IgD-negative memory B cell (primary cell): ENCODE data around the gene CDHR2. TPM values are rescaled to one million over a fixed set of nuclear protein-coding genes. Genes with fewer than 3 reads are reported as not detected.
A peak's percentile ranks its signal among the peaks of the same experiment; 100 is the strongest.

Experiments used
- H3K27ac Mint-ChIP-seq, 3 donors: one replicate each; pipeline ENCODE4 v1.8.0; 2020 to 2022; ENCODE audit warnings: mild to moderate bottlenecking in 3 of 3, mixed read lengths in 3 of 3, moderate library complexity in 1 of 3
- H3K27me3 Mint-ChIP-seq: one replicate; pipeline ENCODE4 v1.8.0; 2021; ENCODE audit warnings: mixed read lengths
- H3K36me3 Mint-ChIP-seq: one replicate; pipeline ENCODE4 v1.8.0; 2020; ENCODE audit warnings: mild to moderate bottlenecking, mixed read lengths
- H3K4me1 Mint-ChIP-seq, 3 donors: one replicate each; pipeline ENCODE4 v1.8.0; 2020 to 2022; ENCODE audit warnings: mixed read lengths in 3 of 3, mild to moderate bottlenecking in 1 of 3
- H3K4me3 Mint-ChIP-seq, 4 donors: one replicate each; pipeline ENCODE4 v1.8.0; 2020 to 2022; ENCODE audit warnings: mild to moderate bottlenecking in 4 of 4, mixed read lengths in 4 of 4, moderate library complexity in 3 of 4
- H3K9me3 Mint-ChIP-seq, 3 donors: one replicate each; pipeline ENCODE4 v1.8.0; 2020 to 2021; ENCODE audit warnings: mixed read lengths in 3 of 3, mild to moderate bottlenecking in 1 of 3
- polyA plus RNA-seq: library from polyadenylated mRNA; unstranded; fragments of 300-500 nt; fragmentation: Illumina TruSeq; gene quantifications from one replicate; pipeline ENCODE4 v1.2.3, GENCODE V29; 2021

CDHR2 gene, protein sequence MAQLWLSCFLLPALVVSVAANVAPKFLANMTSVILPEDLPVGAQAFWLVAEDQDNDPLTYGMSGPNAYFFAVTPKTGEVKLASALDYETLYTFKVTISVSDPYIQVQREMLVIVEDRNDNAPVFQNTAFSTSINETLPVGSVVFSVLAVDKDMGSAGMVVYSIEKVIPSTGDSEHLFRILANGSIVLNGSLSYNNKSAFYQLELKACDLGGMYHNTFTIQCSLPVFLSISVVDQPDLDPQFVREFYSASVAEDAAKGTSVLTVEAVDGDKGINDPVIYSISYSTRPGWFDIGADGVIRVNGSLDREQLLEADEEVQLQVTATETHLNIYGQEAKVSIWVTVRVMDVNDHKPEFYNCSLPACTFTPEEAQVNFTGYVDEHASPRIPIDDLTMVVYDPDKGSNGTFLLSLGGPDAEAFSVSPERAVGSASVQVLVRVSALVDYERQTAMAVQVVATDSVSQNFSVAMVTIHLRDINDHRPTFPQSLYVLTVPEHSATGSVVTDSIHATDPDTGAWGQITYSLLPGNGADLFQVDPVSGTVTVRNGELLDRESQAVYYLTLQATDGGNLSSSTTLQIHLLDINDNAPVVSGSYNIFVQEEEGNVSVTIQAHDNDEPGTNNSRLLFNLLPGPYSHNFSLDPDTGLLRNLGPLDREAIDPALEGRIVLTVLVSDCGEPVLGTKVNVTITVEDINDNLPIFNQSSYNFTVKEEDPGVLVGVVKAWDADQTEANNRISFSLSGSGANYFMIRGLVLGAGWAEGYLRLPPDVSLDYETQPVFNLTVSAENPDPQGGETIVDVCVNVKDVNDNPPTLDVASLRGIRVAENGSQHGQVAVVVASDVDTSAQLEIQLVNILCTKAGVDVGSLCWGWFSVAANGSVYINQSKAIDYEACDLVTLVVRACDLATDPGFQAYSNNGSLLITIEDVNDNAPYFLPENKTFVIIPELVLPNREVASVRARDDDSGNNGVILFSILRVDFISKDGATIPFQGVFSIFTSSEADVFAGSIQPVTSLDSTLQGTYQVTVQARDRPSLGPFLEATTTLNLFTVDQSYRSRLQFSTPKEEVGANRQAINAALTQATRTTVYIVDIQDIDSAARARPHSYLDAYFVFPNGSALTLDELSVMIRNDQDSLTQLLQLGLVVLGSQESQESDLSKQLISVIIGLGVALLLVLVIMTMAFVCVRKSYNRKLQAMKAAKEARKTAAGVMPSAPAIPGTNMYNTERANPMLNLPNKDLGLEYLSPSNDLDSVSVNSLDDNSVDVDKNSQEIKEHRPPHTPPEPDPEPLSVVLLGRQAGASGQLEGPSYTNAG (N-terminal part only)
- not detected for polyA plus RNA-seq

DNA sequence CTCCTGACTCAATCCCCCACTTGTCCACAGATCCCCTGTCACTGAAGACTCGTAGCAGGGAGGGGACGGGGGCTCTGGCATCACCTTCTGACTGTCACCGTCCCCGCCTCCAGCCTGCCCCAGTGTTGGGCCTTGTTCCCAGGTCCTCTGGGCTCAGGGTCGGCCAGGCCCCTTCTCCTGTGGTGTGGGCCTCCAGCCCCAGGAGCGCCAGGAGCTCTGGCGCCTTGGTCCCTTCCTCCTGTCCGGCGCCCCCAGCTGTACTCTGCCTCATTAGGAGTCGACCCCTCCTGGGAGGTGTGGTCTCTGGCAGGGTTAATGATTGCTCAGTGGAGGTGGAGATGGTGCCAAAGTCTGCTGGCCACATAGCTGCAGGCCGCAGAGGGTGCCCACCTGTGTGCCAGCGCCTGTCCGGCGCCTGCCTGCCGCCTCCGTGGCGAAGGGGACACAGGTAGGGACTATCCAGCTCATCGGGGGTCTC is at the start of gene CDHR2:
Gene CDHR2, plus strand, starts transcription at position 376 of the 478 bp plus-strand sequence. CDS start 16,011 bp downstream, outside the sequence.
- Mint-ChIP-seq H3K27me3 (peaks cover 2% of the 10 kb centered on the region), H3K27ac (peak within 1 kb of the TSS in 2 of 3 donors; percentile 23 to 39), H3K9me3 (no peaks in the 10 kb centered on the region), H3K36me3 (no peaks in the 10 kb centered on the region), H3K4me1 (peaks cover 6 to 23% (median 18%) of the 10 kb centered on the region in 3 donors), H3K4me3 (peak within 1 kb of the TSS in 1 of 4 donors; percentile 47)

DNA sequence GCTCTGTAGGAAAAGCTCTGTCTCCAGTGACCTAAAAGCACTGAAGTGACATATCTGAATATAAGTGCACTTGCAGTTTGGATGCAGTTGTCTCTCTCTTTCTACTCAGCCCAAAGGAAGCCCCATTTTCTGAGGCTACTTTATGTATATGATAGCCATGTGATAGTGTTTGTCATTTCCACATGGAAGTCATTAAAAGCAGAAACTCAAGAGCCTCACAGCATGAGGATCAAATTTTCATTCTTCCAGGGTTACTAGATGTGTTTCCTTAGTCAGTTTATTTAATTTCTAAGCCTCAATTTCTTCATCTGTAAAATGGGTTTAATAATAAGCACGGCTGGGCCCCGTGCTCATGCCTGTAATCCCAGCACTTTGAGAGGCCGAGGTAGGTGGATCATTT is 48.6 kb upstream of the CDHR2 start:
- Mint-ChIP-seq H3K4me3 (no peak overlapping the region), H3K27me3 (no peaks in the 10 kb centered on the region), H3K4me1 (no peaks in the 10 kb centered on the region), H3K27ac (no peak overlapping the region), H3K36me3 (peaks cover 13% of the 10 kb centered on the region), H3K9me3 (no peaks in the 10 kb centered on the region)

DNA sequence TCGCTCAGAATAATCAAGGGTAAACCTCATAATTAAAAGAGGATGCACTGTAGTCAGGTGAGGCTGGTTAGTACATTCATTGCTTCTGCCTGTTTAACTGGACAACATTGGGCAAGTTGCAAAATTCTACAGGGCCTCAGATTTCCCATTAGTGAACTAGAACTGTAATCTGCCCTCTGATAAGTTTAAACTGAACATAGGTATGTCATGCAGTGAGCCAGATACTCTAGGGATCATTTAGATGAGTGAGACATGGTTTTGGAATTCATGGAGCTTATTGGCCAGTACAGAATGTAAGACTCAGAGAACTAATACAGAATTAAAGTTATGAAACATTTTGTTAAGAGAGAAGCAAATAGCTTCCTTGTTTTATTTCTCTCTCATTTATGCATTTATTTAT is 47.8 kb upstream of the CDHR2 start:
- H3K4me3 Mint-ChIP-seq, result no peak overlapping the region
- peaks cover 15% of the 10 kb centered on the region for H3K36me3 Mint-ChIP-seq
- no peaks in the 10 kb centered on the region for H3K4me1 Mint-ChIP-seq
- H3K27me3 Mint-ChIP-seq, result no peaks in the 10 kb centered on the region
- H3K9me3 Mint-ChIP-seq, result no peaks in the 10 kb centered on the region
- H3K27ac Mint-ChIP-seq, result no peak overlapping the region

DNA sequence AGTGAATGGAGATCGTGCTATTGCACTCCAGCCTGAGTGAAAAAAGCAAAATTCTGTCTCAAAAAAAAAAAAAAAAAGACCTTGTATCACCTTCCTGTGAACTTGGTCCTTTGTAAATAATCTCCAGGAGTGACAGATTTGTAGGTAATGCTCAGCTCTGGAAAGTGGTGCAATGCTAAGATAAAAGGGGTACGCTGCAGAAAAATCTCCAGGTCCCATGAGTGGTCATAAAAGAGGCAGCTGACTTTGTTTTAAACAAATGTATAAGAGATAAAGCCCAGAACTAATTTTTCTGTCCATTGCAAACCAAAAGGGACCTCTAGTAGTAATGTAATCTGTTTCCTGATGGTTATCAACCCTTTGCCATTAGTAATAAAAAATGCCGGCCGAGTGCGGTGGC is 45.6 kb upstream of the CDHR2 start:
- H3K27me3 Mint-ChIP-seq, result no peaks in the 10 kb centered on the region
- H3K4me3 Mint-ChIP-seq, result peak overlapping the region in 1 of 4 donors; percentile 17
- H3K4me1 Mint-ChIP-seq, result no peaks in the 10 kb centered on the region
- H3K9me3 Mint-ChIP-seq, result no peaks in the 10 kb centered on the region
- H3K36me3 Mint-ChIP-seq, result peaks cover 17% of the 10 kb centered on the region
- peak overlapping the region in 1 of 3 donors; percentile 63 for H3K27ac Mint-ChIP-seq

DNA sequence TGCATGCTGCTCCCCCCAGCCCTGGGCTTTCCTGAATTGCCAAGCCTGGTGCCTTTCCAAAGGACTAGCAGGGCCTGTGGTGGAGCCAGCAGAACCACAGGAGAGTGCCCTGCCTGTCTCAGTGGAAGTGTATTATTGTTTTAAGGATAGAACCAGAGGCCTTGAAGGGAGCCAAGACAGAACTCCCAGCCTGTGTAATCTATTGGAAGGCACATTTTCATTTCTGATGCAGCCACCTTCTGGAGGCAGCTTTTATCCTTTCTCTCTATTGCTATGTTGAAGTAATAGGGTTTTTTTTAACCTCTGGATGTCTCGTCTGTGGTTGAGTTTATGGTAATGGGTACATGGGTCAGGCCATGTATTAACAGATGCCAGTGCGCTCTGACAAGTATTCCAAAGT is 41.2 kb upstream of the CDHR2 start:
- H3K4me3 Mint-ChIP-seq, result no peak overlapping the region
- no peaks in the 10 kb centered on the region for H3K27me3 Mint-ChIP-seq
- H3K4me1 Mint-ChIP-seq, result peaks cover 0 to 5% (median 3%) of the 10 kb centered on the region in 3 donors
- H3K9me3 Mint-ChIP-seq, result no peaks in the 10 kb centered on the region
- peaks cover 11% of the 10 kb centered on the region for H3K36me3 Mint-ChIP-seq
- H3K27ac Mint-ChIP-seq, result peak overlapping the region in 1 of 3 donors; percentile 73

DNA sequence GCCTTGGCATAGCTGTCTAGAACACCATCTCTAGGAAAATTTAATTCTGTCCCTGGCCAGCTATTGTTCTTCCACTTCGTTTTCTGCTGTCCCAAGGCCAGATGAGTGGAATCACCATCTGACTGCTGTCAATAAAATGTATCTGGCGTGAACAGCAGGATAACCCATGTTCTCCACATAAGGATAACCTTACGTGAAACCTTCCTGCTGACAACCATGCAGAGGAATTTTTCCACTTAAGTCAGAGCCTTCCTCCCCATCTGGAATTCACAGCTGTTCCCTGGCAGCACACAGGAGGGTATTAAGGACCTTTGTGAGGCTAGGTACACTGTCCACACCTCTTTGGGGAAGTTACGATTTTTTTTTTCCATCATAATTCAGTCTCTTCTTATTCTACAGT is 40.5 kb upstream of the CDHR2 start:
- Mint-ChIP-seq H3K36me3 (peaks cover 11% of the 10 kb centered on the region), H3K4me3 (no peak overlapping the region), H3K27ac (no peak overlapping the region), H3K9me3 (no peaks in the 10 kb centered on the region), H3K27me3 (no peaks in the 10 kb centered on the region), H3K4me1 (peaks cover 0 to 5% (median 4%) of the 10 kb centered on the region in 3 donors)

DNA sequence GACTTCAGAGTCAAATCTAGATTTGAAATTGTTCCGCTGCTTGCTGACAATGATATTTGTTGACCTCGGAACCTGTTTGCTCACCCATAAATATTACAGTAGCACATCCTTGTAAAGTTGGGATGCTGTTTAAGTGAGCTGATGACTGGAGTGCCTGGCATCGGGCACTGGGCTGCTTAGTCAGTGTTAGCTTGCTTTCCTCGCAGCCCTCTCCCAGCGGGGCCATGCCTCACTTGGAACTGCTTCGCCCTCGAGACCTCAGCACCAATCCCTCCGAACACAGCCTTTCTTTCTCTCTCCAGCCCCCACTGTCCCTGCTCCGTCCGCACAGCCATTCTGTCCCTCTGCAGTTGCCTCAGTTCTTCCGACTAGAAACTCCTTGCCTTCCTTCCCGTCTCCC is 35.4 kb upstream of the CDHR2 start:
- Mint-ChIP-seq H3K27ac (no peak overlapping the region), H3K4me3 (peak overlapping the region in 2 of 4 donors; percentile 21 to 47), H3K36me3 (no peaks in the 10 kb centered on the region), H3K27me3 (no peaks in the 10 kb centered on the region), H3K9me3 (no peaks in the 10 kb centered on the region), H3K4me1 (peaks cover 15 to 21% (median 20%) of the 10 kb centered on the region in 3 donors)

DNA sequence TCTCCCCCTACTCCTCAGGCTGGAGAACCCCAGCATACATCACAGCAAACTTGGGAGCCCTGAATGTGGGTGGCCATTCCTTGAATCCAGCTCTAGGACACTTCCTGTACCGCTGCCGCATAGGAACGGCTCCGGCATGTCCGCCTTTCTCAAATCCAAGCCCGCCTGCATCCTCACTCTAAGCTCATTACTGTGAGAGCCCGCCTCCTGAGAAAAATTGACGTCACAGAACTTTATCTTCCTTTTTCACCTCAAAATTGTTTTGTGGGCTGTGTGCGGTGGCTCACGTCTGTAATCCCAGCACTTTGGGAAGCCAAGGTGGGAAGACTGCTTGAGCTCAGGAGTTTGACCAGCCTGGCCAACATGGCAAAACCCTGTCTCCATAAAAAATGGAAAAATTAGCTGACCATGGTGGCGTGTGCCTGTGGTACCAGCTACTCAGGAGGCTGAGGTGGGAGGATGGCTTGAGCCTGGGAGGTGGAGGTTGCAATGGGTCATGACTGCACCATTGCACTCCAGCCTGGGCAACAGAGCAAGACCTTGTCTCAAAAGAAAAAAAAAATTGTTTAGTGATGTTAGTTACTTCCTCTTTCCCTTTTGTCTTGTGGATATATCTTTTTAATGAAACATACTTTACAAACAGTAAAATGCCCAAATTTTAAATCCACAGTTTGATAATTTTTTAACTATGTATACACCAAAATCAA is 34.7 kb upstream of the CDHR2 start:
- Mint-ChIP-seq H3K27me3 (no peaks in the 10 kb centered on the region), H3K27ac (peak overlapping the region; percentile 87 to 90 (median 88)), H3K4me1 (peaks cover 15 to 21% (median 20%) of the 10 kb centered on the region in 3 donors), H3K36me3 (no peaks in the 10 kb centered on the region), H3K4me3 (peak overlapping the region; percentile 70 to 94 (median 82)), H3K9me3 (no peaks in the 10 kb centered on the region)

DNA sequence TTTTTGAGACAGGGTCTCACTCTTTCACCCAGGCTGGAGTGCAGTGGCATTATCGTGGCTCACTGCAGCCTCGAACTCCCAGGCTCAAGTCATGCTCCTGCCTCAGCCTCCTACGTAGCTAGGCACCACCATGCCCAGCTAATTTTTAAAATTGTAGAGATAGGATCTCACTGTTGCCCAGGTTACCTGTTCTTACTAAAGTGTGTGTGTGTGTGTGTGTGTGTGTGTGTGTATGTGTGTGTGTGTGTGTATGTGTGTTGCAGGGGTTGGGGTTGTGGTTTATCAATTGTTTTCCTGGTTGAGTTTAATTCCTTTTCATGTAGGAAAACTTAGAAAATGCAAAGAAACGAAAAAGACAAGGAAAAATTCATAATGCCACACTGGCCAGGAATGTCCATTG is 33.7 kb upstream of the CDHR2 start:
- peak overlapping the region in 2 of 4 donors; percentile 92 to 94 for H3K4me3 Mint-ChIP-seq
- H3K27ac Mint-ChIP-seq, result peak overlapping the region in 2 of 3 donors; percentile 23 to 87
- no peaks in the 10 kb centered on the region for H3K27me3 Mint-ChIP-seq
- no peaks in the 10 kb centered on the region for H3K9me3 Mint-ChIP-seq
- no peaks in the 10 kb centered on the region for H3K36me3 Mint-ChIP-seq
- H3K4me1 Mint-ChIP-seq, result peaks cover 15 to 22% (median 15%) of the 10 kb centered on the region in 3 donors

DNA sequence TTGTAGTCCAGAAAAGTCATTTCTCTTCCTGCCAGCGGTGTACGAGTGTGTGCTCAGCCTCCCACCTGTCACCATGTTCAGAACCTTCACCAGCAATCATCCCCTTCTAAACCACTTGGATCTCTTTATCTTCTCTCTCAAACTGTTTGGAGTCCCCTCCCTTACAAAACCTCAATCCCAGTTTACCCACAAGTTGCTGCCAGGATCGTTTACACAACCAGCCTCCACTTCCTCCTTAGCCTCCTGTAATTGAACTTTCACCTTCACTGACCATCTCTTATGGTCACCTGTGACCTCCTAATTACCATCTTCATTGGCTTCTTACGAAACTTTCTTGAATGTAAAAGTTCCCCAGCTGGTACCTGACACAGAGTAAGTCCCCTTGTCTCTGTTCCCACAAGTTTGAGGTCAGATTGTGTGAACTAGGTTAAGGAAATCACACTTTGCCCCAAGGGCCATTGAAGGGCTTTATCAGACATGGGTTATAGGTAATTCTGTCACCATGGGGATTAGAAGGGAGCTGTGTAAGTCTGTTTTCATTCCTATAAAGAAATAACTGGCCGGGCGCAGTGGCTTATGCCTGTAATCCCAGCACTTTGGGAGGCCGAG is 32.0 kb upstream of the CDHR2 start:
- Mint-ChIP-seq H3K27me3 (no peaks in the 10 kb centered on the region), H3K4me3 (peak overlapping the region in 1 of 4 donors; percentile 42)

DNA sequence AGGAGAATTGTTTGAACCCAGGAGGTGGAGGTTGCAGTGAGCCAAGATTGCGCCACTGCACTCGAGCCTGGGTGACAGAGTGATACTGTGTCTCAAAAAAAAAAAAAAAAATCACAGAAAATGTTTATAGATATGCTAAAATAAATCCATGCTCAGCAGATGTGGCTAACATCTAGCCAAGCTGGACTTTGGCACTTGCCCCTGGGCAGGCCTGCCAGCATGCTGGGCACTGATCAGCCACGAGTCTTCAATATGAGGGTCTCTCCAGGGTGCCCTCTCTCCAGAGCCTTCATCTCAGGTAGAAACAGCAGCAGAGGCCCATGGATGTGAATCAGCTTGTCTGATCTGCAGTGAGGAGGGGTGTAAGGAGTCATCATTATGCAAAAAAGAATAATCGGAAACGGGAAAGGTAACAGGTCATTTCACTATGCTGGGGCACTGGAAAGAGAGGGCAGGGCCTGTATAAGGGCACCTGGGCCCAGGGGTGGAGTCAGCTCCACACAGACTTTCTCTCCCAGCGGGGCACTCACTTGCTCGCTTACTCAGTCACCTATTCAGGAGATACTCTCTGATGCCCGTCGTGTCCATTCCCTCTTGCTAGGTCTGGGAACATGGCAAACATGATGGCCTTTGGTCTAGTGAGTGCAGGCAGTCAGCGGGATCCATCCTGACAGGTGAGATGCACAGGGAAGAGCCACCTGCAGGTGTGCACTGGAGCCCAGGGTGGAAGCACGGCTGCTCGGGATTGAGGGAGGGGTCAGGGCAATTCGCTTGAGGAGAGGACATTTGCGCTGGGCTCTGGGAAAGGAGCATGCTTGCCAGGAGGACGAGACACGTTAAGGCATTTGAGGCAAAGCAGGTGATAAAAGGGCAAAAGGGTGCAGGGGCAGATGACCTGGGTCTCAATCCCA is 29.1 kb upstream of the CDHR2 start:
- Mint-ChIP-seq H3K9me3 (no peaks in the 10 kb centered on the region), H3K27me3 (no peaks in the 10 kb centered on the region), H3K27ac (peak overlapping the region in 1 of 3 donors; percentile 68), H3K4me3 (no peak overlapping the region), H3K36me3 (no peaks in the 10 kb centered on the region), H3K4me1 (peaks cover 20 to 23% (median 21%) of the 10 kb centered on the region in 3 donors)

More for the DNA sequence above, 32.0 kb upstream of the CDHR2 start:
- Mint-ChIP-seq H3K4me1 (peaks cover 15 to 26% (median 19%) of the 10 kb centered on the region in 3 donors), H3K36me3 (no peaks in the 10 kb centered on the region), H3K27ac (peak overlapping the region in 2 of 3 donors; percentile 37 to 65), H3K9me3 (no peaks in the 10 kb centered on the region)

DNA sequence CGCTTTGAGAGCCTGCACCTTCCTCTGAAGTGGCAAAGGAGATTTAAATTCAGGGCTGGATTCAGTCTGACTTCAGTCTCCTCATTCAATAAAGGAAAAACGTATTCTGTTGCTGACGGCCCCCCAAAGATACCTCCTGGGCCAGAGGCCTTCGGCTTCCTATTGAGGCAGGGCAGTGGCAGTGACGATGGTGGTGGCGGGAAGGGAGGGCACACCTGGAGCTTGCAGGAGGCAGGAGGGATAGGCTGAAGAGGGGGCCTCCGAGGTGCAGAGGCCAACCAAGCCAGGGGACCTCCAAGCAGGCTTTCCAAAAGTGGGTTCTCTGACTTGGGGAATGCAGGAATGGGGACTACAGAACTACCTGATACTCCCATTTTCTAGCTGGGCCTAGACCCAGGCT is 27.9 kb upstream of the CDHR2 start:
- Mint-ChIP-seq H3K4me1 (peaks cover 16 to 20% (median 20%) of the 10 kb centered on the region in 3 donors), H3K36me3 (peaks cover 3% of the 10 kb centered on the region), H3K27ac (no peak overlapping the region), H3K9me3 (no peaks in the 10 kb centered on the region), H3K27me3 (no peaks in the 10 kb centered on the region), H3K4me3 (no peak overlapping the region)
